ENCODE results near the gene CD14.

Gene CD14

DNA sequence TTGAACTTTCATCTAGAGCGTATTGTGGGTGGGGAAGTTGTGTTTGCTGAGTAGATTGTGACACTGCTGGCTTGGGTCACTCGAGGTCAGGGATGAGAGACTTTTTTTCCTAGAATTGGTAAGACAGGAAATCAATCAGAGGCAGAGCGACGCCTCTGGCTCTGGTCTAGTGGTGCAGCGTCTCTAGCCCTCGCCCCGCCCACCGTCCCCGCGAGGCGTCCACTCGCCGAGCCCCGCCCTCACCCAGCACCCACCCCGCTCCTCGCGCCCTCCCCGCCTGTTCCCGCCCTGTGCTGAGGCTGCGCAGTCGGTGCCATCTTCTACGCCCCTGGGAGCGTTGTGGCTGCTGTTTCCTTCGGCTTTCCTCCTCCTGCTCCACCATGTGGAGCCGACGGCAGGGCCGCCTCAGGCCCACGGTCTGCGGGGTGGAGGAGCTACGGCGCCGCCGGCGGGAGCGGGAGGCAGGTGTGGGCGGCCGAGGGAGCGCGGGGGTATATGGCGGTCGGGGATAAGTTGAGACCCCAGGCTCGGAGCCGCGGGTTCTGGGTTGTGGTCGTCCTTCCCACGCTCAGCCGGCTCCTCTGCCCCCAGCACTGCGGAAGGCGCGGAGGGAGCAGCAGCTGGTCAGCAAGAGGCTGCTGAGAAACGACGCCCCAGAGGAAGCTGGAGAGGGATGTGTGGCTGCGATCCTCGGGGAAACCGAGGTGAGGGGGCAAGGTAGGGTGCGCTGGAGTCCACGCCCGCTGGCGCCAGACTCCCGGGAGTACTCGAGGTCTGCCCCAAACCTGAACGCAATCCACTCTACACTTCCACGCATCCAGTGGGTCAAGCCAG lies 6.4 kb upstream of the CD14 start, which contains the start of gene TMCO6:
Gene TMCO6 (plus strand): TSS at position 304 of the 834 bp plus-strand sequence. CDS start 77 bp downstream, at position 381.
- TF ChIP-seq GATA2 (IDR thresholded peaks at IDR 0.05; ENCODE audit: low read depth, low read length) (no peak), GATA3 (IDR thresholded peaks at IDR 0.05; ENCODE audit: low read depth, low read length) (no peak)

DNA sequence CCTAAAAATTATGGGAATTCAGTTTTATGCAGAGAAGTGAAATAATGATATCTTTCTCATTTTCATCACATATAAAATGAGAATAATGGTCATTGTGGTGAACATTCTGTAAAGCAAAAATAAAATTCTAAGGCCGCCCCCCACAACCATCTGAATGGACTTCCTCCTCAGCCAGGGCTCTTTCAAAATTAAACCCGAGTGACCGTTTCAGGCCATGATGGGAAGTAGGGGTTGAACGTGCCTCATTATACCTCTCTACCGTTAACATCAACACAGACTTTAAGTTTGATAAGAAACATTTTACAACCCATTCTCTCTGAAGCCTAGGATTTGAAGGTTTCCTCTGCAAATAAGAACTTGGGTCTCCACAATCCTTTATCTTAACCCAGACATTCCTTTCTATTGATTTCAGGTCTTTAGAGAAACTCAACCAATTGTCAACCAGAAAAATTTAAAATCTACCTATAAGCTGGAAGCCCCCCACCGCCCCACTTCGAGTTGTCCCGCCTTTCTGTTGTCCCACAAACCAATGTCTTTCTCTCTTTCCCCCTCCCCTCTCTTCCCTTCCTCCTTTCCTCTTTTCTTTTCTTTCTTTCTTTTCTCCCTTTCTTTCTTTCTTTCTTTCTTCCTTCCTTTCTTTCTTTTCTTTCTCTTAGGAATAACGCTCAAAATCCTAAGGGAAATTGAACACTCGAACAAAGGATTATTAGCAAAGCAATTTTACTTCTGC lies 4.6 kb upstream of the CD14 start:
- TF ChIP-seq GATA2 (IDR thresholded peaks at IDR 0.05; ENCODE audit: low read depth, low read length) (no peak), GATA3 (IDR thresholded peaks at IDR 0.05; ENCODE audit: low read depth, low read length) (no peak)

DNA sequence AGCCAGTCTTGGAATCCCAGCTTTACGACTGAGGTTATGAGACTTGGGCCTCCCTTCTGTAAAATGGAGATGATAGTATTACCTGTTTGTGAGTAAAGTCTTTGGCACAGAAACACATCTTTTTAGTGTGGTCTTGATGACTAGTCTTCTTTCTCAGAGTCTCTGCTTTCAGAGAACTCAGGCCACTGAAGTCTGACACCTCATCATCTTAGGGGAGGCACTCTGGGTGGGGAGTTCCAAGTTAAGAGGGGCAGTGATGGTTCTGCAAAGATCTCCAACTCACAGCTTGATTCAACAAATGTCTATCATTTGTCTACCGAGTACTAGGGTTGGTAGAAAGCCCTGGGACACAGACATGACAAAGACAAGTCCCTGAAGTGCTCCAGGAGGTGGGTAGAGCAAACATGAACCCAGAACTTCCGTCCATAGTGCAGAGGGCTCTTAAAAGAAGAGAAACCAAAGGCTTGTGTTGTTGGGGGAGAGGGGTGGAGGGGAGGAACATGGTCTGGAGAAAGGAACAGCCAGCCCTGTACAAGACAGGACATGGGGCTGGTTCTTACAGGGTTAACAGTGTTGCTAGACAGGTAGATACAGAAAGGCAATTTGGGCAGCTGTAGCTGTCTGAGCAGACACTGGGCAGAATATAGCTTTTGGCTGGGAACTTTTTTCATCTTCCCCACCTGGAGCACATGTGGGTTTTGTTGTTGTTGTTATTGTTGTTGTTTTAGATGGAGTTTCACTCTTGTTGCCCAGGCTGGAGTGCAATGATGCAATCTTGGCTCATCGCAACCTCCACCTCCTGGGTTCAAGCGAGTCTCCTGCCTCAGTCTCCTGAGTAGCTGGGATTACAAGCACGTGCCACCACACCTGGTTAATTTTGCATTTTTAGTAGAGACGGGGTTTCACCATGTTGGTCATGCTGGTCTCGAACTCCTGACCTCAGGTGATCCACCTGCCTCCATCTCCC lies 2.6 kb upstream of the CD14 start:
- TF ChIP-seq GATA2 (IDR thresholded peaks at IDR 0.05; ENCODE audit: low read depth, low read length), result no peak
- no peak for TF ChIP-seq GATA3 (IDR thresholded peaks at IDR 0.05; ENCODE audit: low read depth, low read length)

DNA sequence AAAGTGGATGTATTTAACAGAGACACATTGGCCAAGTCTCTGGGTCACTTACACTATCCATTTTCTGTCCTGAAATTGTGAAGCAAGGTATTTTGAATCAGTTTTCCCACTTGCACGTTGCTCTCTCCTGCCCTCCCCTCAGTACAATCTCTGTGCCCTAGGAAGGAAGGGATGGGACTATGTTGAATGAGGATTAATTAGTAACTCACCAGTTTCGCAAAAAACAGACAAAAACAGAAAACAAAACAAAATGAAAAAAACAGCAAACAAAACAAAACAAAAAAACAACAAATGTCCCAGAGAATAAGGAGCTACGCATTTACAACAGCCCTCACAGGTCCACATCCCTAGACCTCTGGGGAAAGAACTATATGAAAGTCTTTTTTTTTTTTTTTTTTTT lies 1.1 kb upstream of the CD14 start:
- TF ChIP-seq GATA3 (IDR thresholded peaks at IDR 0.05; ENCODE audit: low read depth, low read length), result no peak
- no peak for TF ChIP-seq GATA2 (IDR thresholded peaks at IDR 0.05; ENCODE audit: low read depth, low read length)

DNA sequence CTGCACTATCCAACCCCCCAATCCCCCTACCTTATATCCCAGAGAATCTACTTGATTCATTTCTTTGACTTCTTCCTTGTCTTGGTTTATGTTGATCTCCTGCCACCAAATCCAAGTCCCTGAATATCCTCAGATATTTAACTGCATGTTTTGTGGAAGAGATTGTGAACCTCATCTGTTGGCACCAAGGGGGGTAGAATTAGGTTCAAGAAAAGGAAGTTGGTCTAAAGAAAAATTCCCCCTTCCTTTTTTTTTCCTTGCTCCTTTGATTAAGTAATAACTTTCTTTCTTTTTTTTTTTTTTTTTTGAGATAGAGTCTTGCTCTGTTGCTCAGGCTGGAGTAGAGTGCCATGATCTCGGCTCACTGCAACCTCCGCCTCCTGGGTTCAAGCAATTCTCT lies 526 bp upstream of the CD14 start:
- TF ChIP-seq GATA3 (IDR thresholded peaks at IDR 0.05; ENCODE audit: low read depth, low read length), result no peak
- TF ChIP-seq GATA2 (IDR thresholded peaks at IDR 0.05; ENCODE audit: low read depth, low read length), result no peak

DNA sequence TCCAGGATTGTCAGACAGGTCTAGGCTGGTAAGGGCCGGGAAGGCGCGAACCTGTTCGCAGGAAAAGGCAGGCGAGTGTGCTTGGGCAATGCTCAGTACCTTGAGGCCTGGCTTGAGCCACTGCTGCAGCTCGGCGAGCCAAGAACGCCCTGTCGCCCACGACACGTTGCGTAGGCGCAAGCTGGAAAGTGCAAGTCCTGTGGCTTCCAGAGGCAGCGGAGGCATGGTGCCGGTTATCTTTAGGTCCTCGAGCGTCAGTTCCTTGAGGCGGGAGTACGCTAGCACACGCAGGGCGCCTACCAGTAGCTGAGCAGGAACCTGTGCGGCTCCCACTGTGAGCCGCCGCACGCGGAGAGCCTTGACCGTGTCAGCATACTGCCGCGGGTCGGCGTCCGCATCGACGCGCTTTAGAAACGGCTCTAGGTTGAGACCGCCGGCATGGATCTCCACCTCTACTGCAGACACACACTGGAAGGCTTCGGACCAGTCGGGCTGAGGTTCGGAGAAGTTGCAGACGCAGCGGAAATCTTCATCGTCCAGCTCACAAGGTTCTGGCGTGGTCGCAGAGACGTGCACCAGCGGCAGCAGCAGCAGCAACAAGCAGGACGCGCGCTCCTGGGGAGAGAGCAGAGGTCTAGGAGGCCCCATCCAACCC lies 482 bp downstream of the CD14 start:
- TF ChIP-seq GATA2 (IDR thresholded peaks at IDR 0.05; ENCODE audit: low read depth, low read length) (no peak), GATA3 (IDR thresholded peaks at IDR 0.05; ENCODE audit: low read depth, low read length) (no peak)

DNA sequence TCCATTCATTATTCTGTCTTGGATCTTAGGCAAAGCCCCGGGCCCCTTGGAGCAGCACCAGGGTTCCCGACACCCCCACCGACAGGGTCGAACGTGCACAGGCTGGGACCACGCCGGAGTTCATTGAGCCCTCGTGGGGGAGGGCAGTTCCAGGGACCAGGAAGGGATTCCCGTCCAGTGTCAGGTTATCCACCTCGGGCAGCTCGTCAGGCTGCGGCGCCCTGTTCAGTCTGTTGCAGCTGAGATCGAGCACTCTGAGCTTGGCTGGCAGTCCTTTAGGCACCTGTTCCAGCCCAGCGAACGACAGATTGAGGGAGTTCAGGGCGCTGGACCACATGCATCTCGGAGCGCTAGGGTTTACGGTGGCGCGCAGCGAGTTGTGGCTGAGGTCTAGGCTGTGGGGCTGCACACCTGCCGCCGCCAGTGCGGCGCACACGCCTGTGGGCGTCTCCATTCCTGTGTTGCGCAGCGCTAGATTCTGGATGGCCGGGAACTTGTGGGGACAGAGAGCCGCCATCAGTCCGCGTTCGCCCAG lies 1.1 kb downstream of the CD14 start:
- TF ChIP-seq GATA3 (IDR thresholded peaks at IDR 0.05; ENCODE audit: low read depth, low read length), result no peak
- TF ChIP-seq GATA2 (IDR thresholded peaks at IDR 0.05; ENCODE audit: low read depth, low read length), result no peak

DNA sequence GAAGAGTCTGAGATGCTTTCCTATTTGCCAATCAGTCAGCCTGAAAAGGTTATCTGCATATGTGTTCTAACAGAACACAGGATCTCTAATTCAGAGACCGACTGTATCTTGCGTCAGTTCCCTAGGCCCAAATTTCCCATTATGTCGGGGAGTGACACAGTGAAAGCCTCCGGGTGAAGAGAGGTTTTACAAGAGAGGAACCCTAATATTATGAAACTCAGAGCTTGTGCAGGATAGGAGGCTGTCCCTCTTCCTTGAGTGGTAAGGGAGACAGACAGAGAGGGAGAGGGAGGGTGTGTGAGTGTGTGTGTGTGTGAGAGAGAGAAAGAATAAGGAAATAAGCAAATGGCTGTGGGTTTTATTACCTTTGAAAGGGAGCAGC lies 1.9 kb downstream of the CD14 start:
- TF ChIP-seq GATA2 (IDR thresholded peaks at IDR 0.05; ENCODE audit: low read depth, low read length) (no peak), GATA3 (IDR thresholded peaks at IDR 0.05; ENCODE audit: low read depth, low read length) (no peak)

DNA sequence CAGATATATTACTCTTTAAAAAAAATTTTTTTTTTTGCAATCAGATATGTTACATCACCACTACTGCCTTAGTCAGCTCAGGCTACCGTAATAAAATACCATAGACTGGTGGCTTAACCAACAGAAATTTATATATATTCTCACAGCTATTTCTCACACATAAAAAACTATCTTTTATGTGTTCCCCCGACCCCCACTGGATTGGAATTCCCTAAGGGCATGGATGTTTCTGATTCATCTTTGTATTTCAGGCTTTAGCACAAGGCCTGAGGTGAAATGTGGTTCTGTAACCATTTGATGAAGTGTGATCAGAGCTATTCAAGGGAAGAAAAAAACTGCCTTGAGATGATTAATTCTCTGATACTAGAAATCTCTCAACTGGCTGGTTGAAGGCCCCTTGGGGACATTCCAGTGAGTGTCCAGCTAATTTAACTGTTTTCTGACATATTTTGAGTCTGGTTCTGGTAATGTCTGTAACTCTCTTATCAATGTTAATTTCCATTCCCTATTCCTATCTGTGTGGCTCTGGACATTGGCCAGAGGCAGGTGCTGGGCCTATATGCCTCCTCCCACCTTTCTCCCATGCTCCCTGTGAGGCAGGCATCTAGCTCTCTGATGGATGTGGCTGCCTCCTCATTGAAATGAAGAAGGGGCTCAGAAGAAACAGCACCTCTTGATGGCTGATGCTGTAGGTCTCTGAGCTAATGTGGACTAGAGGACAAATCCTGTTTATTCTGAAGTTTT lies 2.5 kb downstream of the CD14 start:
- no peak for TF ChIP-seq GATA3 (IDR thresholded peaks at IDR 0.05; ENCODE audit: low read depth, low read length)
- no peak for TF ChIP-seq GATA2 (IDR thresholded peaks at IDR 0.05; ENCODE audit: low read depth, low read length)

DNA sequence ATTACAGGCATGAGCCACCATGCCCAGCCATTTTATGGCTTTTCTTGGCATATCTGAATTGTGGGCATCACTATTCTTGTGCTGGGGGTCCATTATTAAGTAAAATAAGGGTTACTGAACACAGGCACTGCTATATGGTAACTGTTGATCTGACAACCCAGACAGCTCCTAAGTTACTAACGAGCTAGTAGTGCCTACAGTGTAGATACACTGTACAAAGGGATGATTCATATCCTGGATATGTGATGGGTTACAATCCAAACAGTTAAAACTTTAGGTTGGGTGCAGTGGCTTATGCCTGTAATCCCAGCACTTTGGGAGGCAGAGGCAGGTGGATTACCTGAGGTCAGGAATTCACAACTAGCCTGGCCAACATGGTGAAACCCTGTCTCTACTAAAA lies 4.3 kb downstream of the CD14 start:
- TF ChIP-seq GATA2 (IDR thresholded peaks at IDR 0.05; ENCODE audit: low read depth, low read length), result no peak
- no peak for TF ChIP-seq GATA3 (IDR thresholded peaks at IDR 0.05; ENCODE audit: low read depth, low read length)

DNA sequence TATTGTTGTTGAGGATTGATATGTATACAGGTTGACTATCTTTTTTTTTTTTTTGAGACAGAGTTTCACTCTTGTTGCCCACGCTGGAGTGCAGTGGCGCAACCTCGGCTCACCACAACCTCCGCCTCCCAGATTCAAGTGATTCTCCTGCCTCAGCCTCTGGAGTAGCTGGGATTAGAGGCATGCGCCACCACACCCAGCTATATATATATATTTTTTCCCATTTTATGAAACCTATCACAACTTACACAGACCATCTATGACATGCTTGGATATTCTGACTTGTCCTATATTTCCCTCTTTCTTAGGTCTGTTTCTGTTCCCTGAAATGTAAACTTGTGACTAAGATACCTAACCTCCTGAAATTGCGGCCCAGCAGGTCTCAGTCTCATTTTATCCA lies 5.0 kb downstream of the CD14 start:
- TF ChIP-seq GATA2 (IDR thresholded peaks at IDR 0.05; ENCODE audit: low read depth, low read length), result no peak
- TF ChIP-seq GATA3 (IDR thresholded peaks at IDR 0.05; ENCODE audit: low read depth, low read length), result no peak

DNA sequence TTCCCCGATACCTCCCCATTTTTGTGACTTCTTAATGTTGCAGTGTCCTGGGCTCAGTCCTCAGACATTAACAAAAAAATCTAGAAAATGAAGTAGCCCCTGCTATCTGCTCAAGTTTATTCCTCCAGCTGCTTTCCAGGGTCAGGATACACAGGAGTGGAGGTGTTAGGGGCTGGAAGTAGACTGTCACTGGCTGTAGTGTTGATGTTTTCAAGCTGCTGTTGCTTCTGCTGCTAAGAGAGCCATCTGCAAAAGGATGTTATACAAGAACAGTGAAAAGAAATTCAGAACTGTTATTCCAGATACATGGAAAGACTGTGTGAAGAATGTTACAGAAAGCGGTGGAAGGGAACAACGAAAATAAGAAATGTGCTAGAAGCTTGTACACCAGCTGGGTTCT lies 10.7 kb downstream of the CD14 start:
- TF ChIP-seq GATA2 (IDR thresholded peaks at IDR 0.05; ENCODE audit: low read depth, low read length) (no peak), GATA3 (IDR thresholded peaks at IDR 0.05; ENCODE audit: low read depth, low read length) (no peak)
